Measurements from ENCODE around the gene PAFAH1B1.
"Not testable (repeated sequence)": the region's sequence is repeated elsewhere in the genome, so short reads cannot be mapped to it uniquely, and the experiment has no call there.

PAFAH1B1 gene

DNA sequence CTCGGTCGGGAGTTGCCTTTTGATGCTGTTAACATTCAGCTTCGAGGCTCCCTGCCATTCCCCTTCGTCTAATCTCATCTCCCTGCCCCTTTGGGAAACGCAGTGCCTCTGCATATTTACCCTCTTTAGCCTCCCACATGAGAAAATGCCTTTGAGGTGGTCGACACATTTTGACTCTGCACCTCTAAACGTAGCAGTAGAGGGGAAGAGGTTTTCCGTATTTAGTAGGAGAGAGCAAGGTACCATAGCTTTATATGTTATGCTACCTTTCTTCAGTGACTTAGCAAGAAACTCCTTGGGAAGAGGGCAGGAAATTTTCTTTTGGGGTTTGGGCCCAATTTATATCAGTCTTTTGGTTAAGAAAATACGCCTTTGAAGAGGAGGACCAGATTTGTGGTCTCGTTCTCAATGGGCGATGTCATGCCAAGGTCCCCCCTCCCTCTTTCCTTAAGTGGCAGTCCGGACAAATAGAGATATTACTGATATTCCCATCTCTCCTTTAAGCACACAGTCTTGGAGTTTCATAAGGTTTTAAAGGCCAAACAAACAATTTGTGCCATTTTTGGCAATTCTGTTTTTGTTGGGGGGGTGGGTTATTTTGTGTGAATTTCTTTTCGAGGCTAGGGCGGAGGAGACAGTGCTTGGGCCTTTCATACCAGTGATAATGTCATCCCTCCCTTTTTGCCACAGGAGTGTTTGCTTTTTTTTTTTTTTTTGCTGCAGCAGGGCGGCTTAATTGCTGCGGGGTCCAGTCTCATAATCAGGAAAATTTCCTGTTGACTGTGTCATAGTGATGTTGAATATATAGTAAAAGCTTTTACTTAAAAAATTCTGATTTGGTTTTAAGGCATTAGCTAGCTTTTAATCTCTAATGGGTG lies 1.5 kb downstream of the PAFAH1B1 start:
- no peak for DNase-seq (ENCODE audit: low read depth)

DNA sequence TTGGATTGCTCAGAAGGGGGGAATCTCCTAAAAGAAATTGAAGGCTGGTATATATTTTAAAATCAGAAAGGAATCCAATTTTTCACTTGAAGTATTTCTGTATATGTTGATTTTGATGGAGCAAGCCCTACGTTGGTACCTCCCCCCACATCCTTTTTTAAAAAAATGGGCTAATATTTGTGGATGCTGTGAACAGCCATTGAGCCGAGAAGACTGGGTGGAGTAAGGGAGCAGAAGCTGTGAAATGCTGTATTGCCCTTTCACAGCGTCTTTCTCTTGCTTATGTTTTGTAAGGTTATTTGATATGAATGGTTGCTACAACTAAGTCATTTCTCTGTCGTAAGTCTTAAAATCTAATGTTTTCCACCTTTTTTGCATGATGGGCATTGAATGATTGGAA lies 2.3 kb downstream of the PAFAH1B1 start:
- no peak for DNase-seq (ENCODE audit: low read depth)

DNA sequence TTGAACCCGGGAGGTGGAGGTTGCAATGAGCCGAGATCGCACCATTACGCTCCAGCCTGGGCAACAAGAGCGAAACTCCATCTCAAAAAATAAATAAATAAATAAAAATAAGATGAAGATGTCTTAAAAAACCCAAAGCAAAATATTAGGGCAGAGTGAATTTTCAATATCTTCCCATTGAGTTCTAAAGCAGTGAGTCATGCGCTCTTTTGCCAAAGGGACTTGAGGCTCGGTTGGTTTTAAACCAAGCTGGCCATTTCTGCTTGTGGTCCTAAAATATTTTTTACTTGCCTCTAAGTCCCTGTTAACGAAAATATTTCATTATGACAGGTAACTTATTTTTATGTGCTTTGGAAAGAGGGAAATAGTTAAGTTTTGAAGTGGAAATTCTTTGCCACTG lies 4.7 kb downstream of the PAFAH1B1 start:
- DNase-seq (ENCODE audit: low read depth), result no peak

DNA sequence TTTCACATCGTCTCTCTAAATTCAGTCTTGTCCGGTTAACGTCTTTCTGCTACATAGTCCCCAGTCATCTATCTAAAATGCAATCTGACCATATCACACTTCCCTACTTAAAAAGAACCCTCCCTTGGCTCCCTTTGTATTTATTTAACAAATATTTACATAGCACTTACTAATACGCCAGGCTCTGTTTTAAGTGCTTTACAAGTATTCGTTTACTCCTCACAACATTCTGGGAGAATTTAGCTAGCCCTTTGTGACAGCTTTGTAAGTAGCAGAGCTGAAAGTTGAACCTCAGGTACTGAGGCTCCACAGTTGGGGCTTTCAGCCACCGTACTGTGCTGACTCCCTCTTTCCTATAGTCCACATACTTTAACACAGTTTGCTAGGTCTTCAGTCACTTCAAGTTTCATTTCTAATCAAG lies 9.2 kb downstream of the PAFAH1B1 start:
- no peak for DNase-seq (ENCODE audit: low read depth)

DNA sequence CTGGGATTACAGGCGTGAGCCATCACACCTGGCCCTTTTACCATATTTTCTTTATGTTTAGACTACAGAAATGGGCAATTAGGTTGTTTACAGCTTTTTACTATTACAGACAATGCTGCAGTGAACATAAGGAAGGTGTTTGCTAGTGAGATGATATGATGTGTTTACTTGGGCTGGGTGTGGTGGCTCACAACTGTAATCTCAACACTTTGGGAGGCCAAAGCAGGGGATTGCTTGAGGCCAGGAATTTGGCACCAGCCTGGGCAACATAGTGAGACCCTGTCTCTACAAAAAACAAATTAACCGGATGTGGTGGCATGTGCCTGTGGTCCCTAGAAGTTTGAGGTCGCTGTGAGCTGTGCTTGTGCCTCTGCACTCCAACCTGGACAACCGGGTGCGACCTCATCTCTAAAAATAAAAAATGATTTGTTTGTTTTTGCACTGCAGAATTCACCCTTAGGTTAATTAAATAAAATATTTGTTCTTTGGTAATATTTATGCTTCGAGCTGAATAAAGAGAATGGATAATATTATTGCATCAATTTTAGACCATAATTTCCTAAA lies 15.0 kb downstream of the PAFAH1B1 start:
- no peak for DNase-seq (ENCODE audit: low read depth)

DNA sequence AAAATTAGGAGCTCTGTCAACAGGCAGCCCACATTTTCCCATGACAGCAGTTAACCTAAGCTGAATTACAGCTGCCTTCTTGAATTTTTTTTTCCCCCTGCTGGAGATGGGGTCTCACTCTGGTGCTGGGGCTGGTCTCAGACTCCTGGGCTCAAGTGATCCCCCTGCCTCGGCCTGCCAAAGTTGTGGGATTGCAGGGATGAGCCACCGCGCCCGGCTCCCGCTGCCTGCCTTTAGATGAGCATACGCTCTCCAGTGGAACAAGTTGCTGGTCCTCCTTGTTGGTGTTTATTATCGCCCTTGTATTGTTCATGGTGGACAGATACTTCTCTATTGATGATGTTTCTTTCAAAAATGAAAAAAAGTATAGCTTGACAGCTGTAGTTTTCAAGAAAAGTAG lies 15.6 kb downstream of the PAFAH1B1 start:
- no peak for DNase-seq (ENCODE audit: low read depth)

DNA sequence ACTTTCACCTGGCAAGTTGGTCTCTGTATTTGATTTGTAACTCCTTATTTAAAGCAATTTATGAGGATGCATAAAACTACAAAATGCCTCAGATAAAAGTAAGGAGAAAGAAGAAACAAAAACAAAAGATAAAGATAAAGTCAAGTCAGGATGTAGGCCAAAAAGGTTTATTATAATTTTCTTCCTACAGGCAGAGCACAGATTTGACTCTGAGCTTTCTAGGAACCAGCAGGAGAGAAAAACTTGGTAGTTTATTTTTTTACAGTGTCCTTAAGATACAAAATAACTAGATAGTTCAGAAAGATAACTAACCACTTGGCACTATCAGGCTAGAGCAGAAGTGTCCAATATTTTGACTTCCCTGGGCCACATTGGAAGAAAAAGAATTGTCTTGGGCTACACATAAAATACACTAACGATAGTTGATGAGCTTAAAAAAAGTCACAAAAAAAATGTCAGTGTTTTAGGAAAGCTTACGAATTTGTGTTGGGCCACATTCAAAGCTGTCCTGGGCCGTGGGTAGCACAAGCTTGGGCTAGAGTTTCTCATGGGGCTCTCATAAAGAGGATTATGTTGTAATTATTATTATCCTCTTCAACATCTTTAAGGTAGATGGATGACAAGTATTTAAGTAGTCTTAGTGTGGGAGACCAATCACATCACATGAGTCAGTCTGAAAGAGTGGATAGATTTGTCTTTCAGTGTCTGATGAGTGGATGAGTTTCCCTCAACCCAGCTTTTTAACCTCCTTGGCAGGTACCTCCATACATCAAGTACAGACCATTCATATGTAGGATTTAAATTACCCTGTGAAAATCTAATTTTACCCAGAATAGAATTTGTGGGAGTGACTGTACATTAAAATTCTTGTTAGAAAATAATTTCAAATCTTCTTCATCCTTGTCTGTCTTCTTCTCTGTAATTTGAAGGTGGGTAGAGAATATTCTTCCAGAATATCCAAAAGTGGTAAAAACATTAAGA lies 17.0 kb downstream of the PAFAH1B1 start:
- no peak for DNase-seq (ENCODE audit: low read depth)

DNA sequence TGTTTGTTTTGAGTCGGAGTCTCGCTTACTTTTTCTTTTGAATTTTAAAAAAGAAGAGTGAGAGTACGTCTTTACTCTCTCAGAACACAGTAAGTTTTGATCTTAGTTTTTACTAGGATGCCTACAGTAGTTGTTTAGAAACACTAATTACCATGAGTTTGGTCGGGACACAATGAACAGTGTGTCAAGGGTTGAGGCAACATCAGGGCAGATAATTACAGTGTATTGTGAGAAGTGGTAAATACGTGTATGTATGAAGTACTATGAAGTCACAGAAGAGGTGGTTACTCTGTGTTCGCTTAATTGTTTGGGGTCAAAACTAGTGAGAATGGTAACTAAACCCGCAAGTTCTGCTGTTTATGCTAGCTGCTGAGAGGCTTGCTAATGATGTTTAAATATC lies 18.2 kb downstream of the PAFAH1B1 start:
- no peak for DNase-seq (ENCODE audit: low read depth)

DNA sequence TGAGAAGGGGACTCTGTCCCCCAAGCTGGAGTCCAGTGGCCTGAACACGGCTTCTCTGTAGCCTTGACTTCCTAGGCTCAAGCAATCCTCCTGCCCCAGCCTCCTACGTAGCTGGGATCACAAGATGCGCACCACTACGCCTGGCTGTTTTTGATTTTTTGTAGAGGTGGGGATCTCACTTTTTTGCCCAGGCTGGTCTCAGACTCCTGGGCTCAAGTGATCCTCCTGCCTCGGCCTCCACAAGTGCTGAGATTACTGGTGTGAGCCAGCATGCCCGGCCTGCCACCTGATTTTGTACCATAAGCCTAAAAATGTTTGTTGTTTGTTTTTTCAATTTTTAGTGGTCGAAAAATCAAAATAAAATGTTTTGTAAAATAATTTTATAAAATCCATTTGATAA lies 19.2 kb downstream of the PAFAH1B1 start:
- DNase-seq (ENCODE audit: low read depth), result no peak

DNA sequence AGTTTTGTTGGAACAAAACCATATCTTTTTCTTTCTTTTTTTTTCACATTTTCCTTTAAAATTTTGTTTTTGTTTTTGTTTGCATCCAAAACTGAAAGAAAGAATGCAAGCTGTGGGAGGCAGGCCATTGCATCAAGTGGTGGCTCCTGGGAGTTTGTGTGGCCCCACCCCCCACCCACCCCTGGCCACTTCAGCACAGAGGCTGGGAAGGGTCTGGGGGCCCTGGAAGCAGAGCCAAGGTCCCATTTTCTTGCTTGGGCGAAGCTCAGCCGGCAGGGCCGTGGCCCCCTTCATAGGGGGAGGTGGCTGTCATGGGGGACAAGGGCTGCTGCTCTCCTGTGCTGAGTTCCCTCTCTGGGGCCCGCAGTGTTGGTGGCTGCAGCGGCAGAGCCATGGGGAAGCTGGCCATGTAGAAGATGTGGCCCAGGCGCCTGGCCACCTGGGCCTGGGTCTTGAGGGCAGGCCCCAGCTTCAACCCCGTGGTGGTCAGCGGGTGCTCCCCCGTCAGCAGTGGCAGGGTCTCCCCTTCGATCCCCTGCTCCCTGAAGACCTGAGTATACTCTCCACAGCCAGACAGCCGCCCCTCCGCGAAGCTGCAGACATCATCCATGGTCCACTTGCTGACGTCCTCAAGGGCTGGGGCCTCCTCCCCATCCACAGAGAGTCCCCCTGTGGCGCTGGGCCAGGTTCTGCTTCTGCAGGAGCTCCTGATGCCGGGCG lies 19.8 kb downstream of the PAFAH1B1 start:
- DNase-seq (ENCODE audit: low read depth), result no peak

DNA sequence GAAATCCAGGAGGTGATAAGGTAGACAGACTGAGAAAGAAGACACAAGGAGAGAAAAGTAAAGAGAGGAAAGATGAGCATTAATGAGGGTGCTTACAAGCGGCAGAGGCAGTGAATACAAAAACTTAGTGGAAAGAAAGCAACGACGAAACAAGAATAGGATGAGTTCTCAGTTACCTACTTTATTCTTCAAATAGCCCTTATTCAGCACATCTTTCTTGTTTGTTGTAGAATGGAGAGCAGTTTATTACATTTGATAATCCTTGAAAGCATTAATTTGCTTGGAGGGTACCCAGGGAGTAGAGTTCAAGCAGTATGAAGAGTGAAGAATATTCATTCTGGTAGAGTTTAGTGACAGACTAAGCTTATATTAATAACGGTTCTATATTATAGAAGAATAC lies 22.4 kb downstream of the PAFAH1B1 start:
- DNase-seq (ENCODE audit: low read depth), result no peak

DNA sequence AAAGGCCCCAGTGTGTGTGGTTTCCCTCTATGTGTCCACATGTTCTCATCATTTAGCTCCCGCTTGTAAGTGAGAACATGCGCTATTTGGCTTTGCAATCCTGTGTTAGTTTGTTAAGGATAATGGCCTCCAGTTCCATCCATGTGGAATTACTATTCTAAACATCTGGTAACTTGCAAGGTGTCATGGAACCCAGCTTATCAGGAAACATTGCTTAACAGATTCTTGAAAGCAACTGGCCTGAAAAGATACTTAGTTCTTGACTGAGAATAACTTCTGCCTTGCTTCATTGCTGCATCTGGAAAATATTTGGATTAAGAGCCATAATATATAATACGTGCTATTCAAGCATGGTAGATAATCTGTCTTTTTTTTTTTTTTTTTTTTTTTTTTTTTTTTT lies 27.8 kb downstream of the PAFAH1B1 start:
- no peak for DNase-seq (ENCODE audit: low read depth)

DNA sequence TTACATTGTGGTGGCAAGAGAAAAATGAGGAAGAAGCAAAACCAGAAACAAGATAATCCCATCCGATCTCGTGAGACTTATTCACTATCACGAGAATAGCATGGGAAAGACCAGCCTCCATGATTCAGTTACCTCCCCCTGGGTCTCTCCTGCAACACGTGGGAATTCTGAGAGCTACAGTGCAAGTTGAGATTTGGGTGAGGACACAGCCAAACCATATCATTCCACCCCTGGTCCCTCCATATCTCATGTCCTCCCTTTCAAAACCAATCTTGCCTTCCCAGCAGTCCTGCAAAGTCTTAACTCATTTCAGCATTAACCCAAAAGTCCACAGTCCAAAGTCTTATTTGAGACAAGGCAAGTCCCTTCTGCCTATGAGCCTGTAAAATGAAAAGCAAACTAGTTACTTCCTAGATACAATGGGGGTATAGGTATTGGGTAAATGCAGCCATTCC lies 28.5 kb downstream of the PAFAH1B1 start:
- not testable (repeated sequence) for DNase-seq (ENCODE audit: low read depth)

DNA sequence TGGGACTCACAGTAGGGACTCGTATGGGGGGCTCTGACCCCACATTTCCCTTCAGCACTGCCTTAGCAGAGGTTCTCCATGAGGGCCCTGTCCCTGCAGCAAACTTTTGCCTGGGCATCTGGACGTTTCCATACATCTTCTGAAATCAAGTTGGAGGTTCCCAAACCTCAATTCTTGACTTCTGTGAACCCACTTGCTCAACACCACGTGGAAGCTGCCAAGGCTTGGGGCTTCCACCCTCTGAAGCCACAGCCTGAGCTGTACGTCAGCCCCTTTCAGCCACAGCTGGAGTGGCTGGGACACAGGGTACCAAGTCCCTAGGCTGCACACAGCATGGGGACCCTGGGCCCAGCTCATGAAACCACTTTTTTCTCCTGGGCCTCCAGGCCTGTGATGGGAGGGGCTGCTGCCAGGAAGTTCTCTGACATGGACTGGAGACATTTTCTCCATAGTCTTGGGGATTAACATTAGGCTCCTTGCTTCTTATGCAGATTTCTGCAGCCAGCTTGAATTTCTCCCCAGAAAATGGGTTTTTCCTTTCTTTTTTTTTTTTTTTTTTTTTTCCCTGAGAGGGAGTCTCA lies 29.4 kb downstream of the PAFAH1B1 start:
- DNase-seq (ENCODE audit: low read depth), result not testable (repeated sequence)

DNA sequence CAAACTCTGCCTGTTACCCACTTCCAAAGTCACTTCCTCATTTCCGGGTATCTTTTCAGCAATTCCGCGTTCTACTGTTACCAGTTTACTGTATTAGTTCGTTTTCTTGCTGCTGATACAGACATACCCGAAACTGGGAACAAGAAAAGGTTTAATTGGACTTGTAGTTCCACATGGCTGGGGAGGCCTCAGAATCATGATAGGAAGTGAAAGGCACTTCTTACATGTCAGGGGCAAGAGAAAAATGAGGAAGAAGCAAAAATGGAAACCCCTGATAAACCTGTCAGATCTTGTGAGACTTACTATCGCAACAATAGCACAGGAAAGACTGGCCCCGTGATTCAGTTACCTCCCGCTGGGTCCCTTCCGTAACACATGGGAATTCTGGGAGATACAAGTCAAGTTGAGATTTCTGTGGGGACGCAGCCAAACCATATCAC lies 30.9 kb downstream of the PAFAH1B1 start:
- DNase-seq (ENCODE audit: low read depth), result no peak

DNA sequence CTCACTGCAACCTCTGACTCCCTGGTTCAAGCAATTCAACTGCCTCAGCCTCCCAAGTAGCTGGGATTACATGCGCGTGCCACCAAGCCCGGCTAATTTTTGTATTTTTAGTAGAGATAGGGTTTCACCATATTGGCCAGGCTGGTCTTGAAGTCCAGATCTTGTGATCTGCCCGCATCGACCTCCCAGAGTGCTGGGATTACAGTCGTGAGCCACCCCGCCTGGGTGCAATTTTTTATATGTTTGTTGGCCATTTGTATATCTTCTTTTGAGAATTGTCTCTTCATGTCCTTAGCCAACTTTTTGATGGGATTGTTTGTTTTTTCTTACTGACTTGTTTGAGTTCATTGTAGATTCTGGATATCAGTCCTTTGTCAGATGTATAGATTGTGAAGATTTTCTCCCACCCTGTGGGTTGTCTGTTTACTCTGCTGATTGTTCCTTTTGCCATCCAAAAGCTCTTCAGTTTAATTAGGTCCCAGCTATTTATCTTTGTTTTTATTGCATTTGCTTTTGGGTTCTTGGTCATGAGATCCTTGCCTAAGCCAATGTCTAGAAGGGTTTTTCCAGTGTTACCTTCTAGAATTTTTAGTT lies 33.3 kb downstream of the PAFAH1B1 start:
- not testable (repeated sequence) for DNase-seq (ENCODE audit: low read depth)

DNA sequence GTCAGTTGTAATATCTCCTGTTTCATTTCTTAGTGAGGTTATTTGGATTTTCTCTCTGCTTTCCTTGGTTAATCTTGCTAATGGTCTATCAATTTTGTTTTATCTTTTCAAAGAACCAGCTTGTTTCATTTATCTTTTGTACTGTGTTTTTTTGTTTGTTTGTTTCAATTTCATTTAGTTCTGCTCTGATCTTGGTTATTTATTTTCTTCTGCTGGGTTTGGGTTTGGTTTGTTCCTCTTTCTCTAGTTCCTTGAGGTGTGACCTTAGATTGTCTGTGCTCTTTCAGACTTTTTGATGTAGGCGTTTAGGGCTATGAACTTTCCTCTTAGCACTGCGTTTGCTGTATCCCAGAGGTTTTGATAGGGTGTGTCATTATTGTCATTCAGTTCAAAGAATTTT lies 35.5 kb downstream of the PAFAH1B1 start:
- DNase-seq (ENCODE audit: low read depth), result not testable (repeated sequence)

DNA sequence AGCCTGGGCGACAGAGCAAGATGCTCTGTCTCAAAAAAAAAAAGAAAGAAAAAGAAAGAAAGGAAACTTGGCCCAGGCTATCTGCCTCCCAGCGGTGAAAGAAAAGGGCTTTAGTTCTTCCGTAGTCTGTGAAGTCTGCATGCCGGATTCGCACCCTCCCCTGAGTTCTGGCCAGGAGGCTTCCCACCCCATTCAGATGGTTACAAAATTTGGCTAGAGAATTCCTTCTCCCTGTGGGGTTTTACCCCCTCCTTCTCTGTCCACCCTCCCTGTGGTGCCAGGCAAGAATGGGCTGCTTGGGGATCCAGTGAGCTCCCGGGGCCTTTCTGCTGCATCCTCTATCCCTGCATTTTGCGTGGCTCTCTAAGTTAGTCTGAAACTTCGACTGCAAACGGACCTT lies 37.8 kb downstream of the PAFAH1B1 start:
- DNase-seq (ENCODE audit: low read depth), result no peak

DNA sequence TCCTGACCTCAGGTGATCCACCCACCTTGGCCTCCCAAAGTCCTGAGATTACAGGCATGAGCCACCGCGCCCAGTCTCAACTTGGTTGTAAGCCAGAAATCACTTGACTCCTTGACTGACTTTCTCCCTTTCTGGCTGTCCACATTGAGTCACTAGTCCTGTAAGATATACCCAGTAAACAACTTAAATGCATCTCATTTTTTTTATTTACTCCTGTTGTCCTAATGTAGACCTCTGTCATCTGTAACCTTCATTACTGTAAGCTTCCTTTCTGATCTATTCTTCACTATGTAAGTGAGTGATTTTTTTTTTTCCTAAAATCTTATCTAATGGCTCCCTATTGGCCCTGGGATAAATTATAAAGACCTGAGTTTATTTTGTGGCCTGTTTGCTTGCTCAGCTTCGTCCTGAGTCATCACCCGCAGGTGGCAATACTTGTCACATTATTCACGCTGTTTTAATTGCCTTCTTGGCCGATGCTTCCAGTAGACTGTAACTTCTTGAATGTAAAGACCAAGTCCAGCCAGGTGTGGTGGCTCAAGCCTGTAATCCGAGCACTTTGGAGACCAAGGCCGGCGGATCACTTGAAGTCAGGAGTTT lies 41.0 kb downstream of the PAFAH1B1 start:
- no peak for DNase-seq (ENCODE audit: low read depth)

DNA sequence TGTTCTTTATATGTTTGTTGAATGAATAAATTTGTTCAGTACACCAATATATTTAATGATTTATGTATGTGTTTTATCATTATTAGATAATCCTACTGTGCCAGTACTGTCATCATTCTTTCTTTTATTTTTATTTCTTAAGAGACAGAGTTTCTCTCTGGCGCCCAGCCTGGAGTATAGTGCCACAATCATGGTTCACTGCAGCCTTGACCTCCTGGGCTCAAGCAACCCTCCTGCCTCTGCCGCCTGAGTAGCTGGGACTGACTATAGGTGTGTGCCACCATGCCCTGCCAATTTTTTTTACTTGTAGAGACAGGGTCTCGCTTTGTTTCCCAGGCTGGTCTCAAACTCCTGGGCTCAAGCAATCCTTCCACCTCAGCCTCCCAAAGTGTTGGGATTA lies 41.8 kb downstream of the PAFAH1B1 start:
- no peak for DNase-seq (ENCODE audit: low read depth)

DNA sequence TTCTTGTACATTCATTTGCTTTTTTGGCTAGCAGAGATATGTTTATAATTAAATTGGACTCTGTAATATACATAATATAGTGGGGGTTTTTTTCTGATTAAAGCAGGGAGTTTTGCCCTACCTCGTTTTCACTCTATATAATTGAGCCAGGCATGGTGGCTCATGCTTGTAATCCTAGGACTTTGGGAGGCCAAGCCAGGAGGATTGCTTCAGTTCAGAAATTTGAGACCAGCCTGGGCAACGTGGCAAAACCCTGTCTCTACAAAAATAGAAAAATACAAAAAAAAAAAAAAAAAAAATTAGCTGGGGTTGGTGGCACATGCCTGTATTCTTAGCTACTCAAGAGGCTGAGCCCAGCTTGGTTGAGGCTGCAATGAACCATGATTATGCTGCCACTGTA lies 42.2 kb downstream of the PAFAH1B1 start:
- DNase-seq (ENCODE audit: low read depth), result no peak

Data from HS-27A (cell line).